Measurements from ENCODE around the gene TGFBR2.

The TGFBR2 gene

GRCh38 chr3:30640851-30641250 is 34.5 kb downstream of the TGFBR2 start:
- H3K27ac ChIP-seq = no peak overlapping the region
- ChIA-PET POLR2A (ENCODE audit: low non-redundant PET) (no interaction called here), CTCF (no interaction called here)
- no peak for TF ChIP-seq CTCF (conservative IDR thresholded peaks at IDR 0.05; ENCODE audit: low read depth)
- DNase-seq (ENCODE audit: low spot score) = no peak

- no peak for TF ChIP-seq CTCF (conservative IDR thresholded peaks at IDR 0.05; ENCODE audit: low read depth)
- POLR2A ChIA-PET (ENCODE audit: low non-redundant PET) = no interaction called here
- no peak overlapping the region for H3K27ac ChIP-seq
- DNase-seq (ENCODE audit: low spot score) = no peak
- CTCF ChIA-PET = interaction anchor here (0.7 kb wide), 1 partner anchor 12 kb away, joined by 7 read pairs; no protein-coding TSS in a partner anchor
Measured at GRCh38 chr3:30641416-30642251, 35.2 kb downstream of the TGFBR2 start.

GRCh38 chr3:30642849-30643361 is 36.5 kb downstream of the TGFBR2 start:
- POLR2A ChIA-PET (ENCODE audit: low non-redundant PET) = no interaction called here
- H3K27ac ChIP-seq = no peak overlapping the region
- no peak for TF ChIP-seq CTCF (conservative IDR thresholded peaks at IDR 0.05; ENCODE audit: low read depth)
- no peak for DNase-seq (ENCODE audit: low spot score)
- CTCF ChIA-PET = interaction anchor here (0.7 kb wide), 1 partner anchor 118 kb away, joined by 3 read pairs; no protein-coding TSS in a partner anchor

GRCh38 chr3:30643763-30644462 is 37.5 kb downstream of the TGFBR2 start:
- no peak for DNase-seq (ENCODE audit: low spot score)
- no peak for TF ChIP-seq CTCF (conservative IDR thresholded peaks at IDR 0.05; ENCODE audit: low read depth)
- peak overlapping the region; percentile 62 for H3K27ac ChIP-seq
- ChIA-PET CTCF (interaction anchor here (0.5 kb wide), 1 partner anchor 19 kb away, joined by 3 read pairs; no protein-coding TSS in a partner anchor), POLR2A (ENCODE audit: low non-redundant PET) (no interaction called here)

- TF ChIP-seq CTCF (conservative IDR thresholded peaks at IDR 0.05; ENCODE audit: low read depth) = no peak
- no peak overlapping the region for H3K27ac ChIP-seq
- DNase-seq (ENCODE audit: low spot score) = no peak
- CTCF ChIA-PET = interaction anchor here (0.5 kb wide), 1 partner anchor 19 kb away, joined by 3 read pairs; no protein-coding TSS in a partner anchor
- POLR2A ChIA-PET (ENCODE audit: low non-redundant PET) = no interaction called here
Measured at GRCh38 chr3:30644615-30645014, 38.2 kb downstream of the TGFBR2 start.

- DNase-seq (ENCODE audit: low spot score) = no peak
- H3K27ac ChIP-seq = no peak overlapping the region
- ChIA-PET POLR2A (ENCODE audit: low non-redundant PET) (no interaction called here), CTCF (no interaction called here)
- TF ChIP-seq CTCF (conservative IDR thresholded peaks at IDR 0.05; ENCODE audit: low read depth) = no peak
Measured at GRCh38 chr3:30645077-30645476, 38.7 kb downstream of the TGFBR2 start.
